ENCODE results near the gene NAA25.
"Not testable (repeated sequence)": the region's sequence is repeated elsewhere in the genome, so short reads cannot be mapped to it uniquely, and the experiment has no call there.

Gene NAA25

DNA sequence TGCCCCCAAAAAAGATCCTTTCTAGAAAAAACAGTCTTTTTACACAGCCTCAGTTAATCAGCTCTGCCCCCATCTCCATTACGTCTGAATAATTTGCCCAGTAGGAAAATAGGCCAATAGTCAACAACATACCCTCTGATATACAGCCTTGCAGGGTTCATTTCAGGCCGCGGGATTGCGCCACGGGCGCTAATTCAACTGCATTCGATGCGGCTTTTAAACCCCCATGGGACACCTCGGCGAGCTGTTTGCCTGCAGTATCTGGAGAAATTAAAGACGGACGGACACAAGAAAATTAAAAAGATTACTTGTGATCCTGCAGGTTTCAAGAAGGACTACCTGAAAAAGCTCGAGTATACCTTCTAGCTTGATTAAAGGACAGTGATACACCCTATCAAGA is 59.2 kb downstream of the NAA25 start:
- DNase-seq, result no peak

DNA sequence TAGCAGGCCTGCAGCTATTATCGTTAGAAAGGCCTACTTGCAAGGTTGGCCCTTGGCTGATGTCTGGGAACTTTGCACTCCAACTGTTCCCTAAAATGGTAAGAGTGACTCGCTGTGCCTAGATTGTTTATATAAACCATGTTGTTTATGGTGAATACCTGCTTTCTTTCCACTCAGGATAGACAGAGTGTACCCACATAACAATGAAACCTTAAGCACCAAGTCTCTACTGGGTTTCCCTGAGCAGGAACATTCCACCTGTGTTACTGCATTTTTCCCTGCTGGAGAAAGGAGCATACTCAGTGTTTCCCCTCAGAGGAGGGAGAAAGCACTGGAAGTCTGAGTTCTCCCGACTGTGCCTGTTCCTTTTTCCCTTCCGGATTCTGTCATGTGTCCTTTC is 62.6 kb downstream of the NAA25 start:
- DNase-seq, result no peak

DNA sequence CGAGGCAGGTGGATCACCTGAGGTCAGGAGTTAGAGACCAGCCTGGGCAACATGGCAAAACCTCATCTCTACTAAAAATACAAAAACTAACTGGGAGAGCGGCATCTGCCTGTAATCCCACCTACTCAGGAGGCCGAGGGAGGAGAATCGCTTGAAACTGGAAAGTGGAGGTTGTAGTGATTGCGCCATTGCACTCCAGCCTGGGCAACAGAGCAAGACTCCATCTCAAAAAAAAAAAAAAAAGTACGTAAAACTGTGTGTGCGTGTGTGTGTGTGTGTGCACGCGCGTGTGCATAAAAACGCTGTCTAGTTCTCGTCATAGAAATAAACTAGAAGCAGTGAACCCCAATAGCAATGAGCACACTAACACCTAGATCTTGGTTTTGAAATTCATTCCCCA is 72.0 kb downstream of the NAA25 start:
- not testable (repeated sequence) for DNase-seq

DNA sequence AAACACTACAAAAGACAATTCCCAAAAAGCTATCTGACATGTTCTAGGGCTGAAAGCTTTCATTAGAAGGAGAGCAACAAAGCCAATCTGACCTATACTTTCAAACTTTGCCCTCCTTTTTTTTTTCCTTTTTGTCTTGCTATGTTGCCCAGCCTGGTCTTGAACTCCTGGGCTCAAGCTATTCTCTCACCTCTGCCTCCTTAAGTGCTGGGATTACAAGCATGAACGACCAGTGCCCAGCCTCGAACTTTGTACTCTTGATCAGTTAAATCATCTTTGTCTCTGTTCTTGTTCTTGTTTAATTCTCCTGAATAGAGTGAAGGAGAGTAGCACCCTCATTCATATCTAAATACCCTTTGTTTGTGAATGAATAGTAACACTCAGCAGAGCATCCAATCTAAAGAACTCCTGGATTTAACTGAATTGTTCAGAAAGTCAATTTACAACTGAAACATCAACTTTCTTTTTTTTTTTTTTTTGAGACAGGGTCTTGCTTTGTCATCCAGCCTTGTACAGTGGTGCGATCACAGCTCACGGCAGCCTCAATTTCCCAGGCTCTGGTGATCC is 73.3 kb downstream of the NAA25 start:
- no peak for DNase-seq

DNA sequence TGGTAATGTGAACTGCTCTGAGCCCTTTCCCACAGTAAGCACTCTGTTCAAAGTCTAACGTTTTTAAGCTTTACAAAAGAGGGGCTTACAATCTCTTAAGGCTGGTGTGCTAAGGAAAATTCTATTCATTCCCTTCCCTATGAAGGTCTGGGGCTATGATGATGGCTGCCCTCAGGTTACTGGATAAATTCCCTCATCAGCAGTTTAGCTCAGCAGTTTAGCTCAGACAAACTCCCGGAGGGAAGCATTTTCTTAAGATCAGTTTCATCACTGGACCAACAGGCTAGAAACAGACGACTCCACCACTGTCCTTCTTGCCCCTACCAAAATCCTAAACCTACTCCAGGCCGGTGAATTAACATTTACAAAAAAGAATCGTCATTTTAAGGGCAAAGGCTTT is 76.3 kb downstream of the NAA25 start:
- DNase-seq, result no peak

DNA sequence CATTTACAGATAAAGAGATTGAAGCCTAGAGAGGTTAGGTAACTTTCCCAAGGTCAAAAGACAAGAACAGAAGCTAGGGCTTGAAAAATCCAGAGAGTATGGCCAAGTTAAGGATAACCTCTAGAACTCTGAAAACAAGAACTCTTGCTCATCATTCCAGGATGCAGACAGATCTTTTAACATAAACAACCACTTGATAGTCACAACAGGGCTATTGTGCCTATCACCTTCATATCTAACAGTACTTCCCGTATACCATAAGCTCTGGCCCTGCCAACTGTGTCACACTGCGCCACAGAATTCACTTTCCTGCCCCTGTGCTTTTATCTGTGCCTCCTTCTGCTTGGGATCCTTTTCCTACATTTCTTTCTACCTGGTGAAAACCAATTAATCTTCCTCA is 77.1 kb downstream of the NAA25 start:
- no peak for DNase-seq

DNA sequence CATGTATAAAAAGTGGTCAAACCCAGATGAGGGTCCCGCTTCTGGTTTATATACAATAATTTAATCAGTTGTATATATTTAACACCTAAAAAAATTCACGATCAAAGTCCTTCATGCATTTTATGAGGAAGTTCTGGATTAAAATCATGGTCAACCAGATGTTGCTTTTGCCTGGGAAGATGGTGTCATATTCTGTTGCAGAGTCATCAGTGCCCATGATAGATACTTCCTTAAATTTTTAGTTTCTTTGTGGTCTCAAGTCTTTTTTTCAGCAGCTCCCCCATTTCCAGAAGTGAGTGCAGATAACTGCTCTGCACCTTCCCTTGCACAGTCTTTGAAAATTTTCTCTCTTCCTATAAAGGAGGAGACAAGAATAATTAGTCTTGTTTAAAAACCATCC is 79.3 kb downstream of the NAA25 start:
- no peak for DNase-seq

DNA sequence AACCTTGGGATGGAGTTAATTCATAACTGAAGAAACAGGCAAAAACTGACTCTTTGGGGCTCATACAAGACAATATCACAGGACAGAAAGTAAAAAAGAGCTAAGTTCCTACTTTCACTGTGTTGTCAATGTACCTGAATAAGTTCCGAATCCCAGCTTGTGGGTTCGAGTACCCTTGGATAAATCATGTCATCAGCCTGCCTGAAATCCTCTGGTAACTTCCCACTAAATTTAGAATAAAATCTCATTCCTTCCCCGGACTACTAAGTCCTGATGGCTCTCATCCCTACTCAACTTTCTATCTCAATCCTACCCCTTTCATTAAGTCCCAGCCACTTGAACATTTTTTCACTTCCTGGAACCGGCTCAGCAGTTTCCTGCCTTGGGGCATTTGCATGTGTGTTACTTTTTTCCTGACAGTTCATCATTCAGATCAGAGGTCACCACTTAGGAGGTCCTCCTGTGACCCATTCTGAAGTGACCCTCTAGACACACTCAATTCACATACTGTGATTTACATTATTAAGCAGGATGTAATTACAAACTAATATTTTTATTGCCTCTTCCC is 82.7 kb downstream of the NAA25 start:
- DNase-seq, result no peak

DNA sequence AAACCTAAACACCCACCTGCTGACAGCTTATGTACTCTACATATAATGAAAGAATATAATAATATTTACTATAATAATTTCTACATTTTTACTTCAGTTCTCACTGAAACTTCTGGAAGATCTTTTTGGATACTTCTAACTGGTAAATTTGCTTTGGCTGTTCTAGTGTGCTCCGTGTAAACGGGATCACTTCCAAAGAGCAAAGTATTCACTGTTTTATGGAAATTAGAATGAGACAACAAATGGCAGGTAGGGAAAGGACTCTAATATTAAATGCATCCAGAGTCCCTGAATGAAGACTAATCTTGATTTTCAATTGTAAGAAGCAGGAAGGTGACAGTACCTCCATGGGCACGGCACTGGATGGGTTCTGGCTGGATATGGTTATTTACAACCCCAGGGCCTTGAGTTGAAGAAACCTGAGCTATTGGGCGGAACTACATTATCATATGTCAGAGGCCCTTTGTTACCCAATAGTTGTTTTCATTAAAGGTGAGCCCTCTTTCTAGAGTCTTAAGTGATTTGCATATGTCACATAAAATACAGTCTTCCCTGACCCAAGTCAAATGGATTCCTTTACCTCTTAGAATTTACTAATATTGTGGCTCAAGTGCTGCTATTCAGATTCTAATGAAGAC is 84.7 kb downstream of the NAA25 start:
- DNase-seq, result no peak

DNA sequence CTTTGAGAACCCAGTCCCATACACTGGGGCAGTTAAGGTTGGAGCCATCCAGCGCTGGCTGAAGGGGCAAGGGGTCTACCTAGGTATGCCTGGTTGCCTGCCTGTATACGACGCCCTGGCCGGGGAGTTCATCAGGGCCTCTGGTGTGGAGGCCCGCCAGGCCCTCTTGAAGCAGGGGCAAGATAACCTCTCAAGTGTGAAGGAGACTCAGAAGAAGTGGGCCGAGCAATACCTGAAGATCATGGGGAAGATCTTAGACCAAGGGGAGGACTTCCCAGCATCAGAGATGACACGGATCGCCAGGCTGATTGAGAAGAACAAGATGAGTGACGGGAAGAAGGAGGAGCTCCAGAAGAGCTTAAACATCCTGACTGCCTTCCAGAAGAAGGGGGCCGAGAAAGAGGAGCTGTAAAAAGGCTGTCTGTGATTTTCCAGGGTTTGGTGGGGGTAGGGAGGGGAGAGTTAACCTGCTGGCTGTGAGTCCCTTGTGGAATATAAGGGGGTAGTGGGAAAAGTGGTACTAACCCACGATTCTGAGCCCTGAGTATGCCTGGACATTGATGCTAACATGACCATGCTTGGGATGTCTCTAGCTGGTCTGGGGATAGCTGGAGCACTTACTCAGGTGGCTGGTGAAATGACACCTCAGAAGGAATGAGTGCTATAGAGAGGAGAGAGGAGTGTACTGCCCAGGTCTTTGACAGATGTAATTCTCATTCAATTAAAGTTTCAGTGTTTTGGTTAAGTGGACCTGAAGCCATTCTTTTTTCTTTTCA is 86.2 kb downstream of the NAA25 start:
- DNase-seq, result no peak

DNA sequence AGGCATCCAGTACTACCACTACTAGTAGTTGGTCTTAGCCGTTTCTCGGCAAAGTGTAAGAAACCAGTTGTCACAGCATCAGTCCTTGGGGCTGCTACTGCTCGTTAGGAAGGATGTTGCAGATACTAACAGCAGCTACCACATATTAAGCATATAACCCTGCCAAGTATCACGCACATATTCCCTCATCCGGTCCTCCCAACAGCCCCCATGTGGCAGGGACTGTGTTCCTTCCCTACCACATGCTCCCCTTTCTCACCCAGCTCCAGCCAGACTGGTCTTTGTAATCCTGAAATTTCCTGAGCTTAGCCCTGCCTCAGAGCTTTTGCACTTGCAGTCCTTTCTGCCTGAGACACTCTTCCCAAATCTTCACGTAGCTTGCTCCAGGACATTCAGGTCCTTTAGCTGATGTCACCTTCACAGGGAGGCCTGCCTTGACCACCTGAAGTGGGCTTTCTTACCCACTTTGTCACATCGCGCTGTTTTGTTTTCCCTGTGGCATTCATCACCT is 87.6 kb downstream of the NAA25 start:
- DNase-seq, result no peak

DNA sequence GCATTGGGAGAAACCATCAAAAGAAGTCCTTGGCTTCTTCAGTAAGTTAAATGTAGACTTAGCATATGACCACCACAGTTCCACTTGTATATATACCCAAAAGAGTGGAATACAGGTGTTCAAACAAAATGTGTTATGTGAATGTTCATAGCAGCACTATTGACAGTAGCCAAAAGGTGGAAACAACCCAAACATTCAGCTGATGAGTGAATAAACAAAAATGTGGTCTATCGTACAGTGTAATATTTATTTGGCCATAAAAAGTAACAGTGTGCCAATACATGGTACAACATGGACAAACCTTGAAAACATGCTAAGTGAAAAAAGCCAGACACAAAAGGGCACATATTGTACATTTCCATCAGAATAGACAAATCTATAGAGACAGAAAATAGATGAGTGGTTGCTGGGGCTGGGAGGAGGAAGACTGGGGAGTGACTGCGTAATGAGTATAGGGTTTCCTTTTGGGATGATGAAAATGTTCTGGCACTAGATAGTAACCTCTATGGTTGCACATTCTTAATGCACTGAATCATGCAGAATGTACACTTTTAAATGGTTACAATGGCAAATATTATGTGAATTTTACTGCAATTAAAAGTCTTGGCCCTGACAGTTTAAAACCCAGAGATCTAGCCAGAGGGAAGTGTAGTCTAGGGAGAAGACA is 89.9 kb downstream of the NAA25 start:
- DNase-seq, result no peak

DNA sequence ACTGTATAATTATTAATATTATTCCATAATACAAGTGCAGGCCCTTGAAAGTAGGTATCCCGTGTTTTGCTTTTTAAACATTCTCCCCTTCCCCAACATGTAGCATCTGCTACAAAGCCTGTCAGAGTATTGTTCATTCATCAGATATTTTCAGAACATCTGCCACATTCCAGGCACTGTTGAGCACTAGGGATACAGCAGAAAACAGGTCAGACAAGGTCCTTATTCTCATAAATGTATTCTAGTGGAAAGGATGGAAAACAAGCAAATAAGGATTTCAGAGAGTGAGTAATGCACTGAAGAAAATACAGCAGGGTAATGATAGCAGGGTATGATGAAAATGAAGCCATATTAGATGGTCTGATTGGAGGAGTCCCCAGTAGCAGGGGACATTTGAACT is 91.5 kb downstream of the NAA25 start:
- DNase-seq, result no peak

DNA sequence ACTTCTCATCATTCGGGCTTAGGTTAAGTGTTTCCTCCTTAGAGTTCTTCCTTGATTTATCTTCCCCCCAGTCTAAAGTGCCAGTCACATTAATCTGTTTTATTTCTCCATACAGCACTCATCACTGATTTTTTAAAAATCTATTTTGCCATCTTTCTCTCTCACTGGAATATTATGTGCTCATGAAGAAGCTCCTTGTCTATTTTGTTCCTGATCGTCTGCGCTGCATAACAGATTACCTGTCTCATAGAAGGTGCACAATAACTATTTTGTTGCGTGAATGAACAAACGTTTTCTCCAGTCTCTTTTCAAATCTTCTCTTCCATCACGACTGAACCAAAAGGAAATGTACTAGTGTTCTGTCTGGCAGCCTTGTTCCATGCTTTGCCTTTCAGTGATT is 92.6 kb downstream of the NAA25 start:
- DNase-seq, result no peak

DNA sequence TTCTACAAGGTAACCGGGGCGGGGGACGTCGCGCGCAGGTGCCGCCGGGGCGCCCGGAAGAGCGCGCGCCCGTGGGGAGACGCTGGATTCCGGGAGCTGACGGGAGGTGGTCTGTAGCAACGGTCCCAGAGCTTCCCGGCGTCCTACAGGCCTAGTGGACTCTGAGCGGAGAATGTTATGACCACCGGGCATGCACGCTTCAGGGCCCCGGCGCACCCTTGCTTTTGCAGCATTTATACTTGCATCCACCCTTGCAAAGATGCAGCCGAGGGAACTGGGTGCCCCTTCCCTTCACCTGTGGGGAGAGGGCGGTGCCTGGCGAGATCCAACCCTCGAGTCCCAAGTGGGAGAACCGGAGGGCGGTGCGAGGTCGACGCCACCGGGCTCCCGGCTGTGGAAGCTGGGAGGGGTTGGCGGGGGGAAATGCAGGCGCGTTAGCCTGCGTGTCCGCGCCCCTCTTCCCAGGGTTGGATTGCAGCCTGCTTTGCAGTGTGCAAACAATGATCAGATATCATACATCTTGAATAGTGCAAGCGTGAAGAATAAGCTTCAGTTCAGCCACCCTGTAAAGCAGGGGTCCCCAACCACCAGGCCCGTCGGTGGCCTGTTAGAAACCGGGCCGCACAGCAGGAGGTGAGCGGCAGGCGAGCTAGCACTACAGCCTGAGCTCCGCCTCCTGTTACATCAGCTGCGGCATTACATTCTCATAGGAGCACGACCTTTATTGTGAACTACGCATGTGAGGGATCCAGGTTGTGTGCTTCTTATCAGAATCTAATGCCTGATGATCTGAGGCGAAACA is 94.8 kb downstream of the NAA25 start:
- peak; percentile 46 for DNase-seq

DNA sequence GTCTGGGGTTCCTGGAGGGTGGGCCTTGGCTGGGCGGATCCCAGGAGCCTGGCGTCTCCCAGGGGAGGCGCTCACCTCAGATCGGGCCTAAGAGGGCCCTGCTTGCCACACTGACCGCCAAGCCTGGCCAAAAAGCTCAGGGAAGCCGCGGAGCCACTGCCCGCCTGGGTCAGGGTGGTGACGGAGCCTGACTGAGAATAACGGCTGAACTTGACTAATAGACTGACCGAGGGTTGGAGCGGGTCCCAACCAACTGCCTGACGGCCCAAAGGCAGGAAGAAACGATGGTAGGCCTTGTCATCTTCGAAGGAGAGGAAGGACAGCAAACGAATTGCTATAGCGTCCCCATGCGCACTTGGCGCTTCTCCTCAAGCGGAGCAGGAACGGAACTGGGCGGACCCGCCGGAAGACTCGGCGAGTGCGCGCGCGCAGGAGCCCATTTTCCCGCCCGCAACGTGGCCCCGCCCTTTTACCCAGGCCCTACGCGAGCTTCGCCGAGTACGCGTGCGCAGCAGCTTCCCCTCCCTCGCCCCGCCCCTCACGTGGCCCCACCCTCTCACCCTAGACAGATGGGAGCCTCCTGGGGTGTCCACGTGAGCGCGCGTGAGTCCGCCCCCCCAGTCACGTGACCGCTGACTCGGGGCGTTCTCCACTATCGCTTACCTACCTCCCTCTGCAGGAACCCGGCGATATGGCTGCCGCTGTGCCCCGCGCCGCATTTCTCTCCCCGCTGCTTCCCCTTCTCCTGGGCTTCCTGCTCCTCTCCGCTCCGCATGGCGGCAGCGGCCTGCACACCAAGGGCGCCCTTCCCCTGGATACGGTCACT is 95.6 kb downstream of the NAA25 start, which contains the start of the genes ERP29 and TMEM116:
Gene ERP29, plus strand, starts transcription at position 652 of the 826 bp plus-strand sequence. Its CDS starts 40 bp downstream, at position 692.
Gene TMEM116, minus strand, starts transcription at position 391 of the 826 bp plus-strand sequence. CDS start 7,895 bp downstream, outside the sequence.
- peak; percentile 100 for DNase-seq

DNA sequence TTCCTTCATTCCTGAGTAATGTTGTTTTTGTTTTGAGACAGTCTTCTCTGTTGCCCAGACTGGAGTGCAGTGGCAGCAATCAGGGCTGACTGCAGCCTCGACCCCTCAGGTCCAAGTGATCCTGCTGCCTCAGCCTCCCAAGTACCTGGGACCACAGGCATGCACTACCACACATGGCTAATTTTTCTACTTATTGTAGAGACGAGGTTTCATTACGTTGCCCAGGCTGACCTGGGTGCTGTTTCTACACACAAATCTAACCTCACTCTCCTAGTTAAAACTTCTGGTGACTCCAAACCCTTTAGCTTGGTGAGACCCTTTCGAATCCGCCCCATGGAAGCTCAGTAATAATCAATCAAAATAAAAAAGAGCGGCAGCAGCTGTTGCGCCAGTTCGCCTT is 96.9 kb downstream of the NAA25 start:
- no peak for DNase-seq

DNA sequence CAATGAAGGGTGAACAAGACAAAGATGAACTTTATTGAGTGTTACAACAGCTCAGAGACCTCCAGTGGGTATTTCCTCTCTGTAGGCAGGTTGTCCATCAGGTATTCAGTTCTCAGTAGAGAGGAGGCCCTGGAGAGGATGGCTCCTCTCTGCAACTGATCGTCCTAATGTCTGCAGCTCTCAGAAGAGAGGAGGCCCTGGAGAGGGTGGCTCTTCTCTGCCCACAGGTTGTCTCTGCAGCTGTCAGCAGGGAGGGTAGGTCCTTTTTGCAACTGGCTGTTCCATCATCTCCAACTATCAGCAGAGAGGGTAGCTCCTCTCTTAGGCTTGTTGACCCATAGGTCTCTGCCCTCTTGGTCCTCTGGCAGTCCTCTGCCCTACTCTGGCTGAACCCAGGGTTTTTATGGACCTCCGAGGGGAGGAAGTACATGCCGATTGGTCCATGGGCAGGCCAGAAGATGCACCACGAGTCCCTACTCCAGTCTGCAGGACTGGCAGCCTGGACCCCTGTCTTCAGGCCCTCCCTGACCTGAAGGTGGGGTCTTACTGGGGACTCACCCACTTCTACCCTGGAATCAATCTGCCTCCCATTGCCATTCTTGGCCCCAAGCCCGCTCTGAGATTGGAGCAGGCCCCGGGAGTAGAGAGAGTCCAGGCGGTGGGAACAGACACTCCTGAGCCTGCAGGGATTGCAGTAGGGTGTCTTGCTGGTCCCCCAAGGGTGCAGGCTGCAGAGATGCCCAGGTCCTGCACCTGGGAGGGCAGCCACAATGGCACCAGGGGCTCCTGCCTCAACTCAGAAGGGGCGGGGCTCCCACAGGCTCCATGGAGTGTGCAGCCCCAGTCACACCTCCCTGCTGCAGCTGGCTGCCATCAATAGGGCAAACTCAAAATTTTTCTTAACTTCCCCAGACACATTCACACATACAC is 97.9 kb downstream of the NAA25 start:
- no peak for DNase-seq

DNA sequence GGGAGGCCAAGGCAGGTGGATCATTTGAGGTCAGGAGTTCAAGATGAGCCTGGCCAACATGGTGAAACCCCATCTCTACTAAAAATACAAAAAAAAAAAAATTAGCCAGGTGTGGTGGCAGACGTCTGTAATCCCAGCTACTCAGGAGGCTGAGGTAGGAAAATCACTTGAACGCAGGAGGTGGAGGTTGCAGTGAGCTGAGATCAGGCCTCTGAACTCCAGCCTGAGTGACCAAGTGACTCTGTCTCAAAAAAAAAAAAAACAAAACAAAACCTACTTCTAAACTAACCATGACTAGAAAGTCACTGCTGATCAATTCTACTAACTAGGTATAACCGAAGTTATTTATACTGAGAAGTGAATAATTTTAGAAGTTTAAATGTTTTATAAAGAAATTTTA is 99.0 kb downstream of the NAA25 start:
- DNase-seq, result not testable (repeated sequence)

DNA sequence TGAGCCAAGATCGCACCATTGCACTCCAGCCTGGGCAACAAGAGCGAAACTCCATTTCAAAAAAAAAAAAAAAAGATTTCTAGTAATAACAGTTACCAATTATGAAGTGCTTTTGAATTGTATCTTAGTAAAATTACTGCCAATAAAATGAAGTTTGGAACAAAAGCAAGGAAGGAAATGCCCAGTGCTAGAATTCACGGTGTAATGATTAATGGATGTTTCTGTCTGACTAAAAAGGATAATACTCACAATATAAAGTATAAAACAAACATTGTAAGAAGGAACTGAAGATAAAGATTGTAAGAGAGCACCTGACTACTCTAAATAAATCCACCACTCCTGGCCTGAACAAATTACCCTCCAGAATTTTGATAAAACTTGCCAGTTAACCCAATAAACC is 99.7 kb downstream of the NAA25 start:
- no peak for DNase-seq
